OCI-LY7 (cell line): Measurements from ENCODE around the gene UHRF2. TPM values are rescaled to one million over a fixed set of nuclear protein-coding genes. Genes with fewer than 3 reads are reported as not detected.

Source experiments
- BruUV-seq: library from RNA; stranded (reverse); fragments of 400-500 nt; replicated peaks from 2 replicates; lab custom pipeline; 2021; lab: Mats Ljungman, UMichigan
- CTCF ChIA-PET: fragments of 300-600 bp; sonication (Branson Sonifier 250); formaldehyde crosslinking; loops from one replicate; lab custom pipeline; 2022; ENCODE audit warnings: antibody characterized with exemption; ENCODE audit not compliant: unreplicated experiment; lab: Charles Lee
- POLR2A ChIA-PET: fragments of 300-600 bp; sonication (Branson Sonifier 250); formaldehyde crosslinking; loops from one replicate; lab custom pipeline; 2022; ENCODE audit warnings: antibody characterized with exemption; lab: Charles Lee
- DNase-seq: peaks from one replicate; pipeline ENCODE4 v3.0.0-alpha.2; 2015; ENCODE audit warnings: low spot score
- H2AFZ ChIP-seq: fragments of 200-600 bp; sonication (generic), shearing (Covaris generic); 2 replicates; pipeline ENCODE4 v1.6.1; 2014; ENCODE audit warnings: mild to moderate bottlenecking, antibody characterized with exemption, low read length, moderate library complexity
- H3K27ac ChIP-seq: fragments of 200-600 bp; sonication (generic); 2 replicates; pipeline ENCODE4 v1.5.1; 2014; ENCODE audit warnings: mixed run types, low read depth, mild to moderate bottlenecking, moderate library complexity, low read length, inconsistent platforms; ENCODE audit not compliant: poor library complexity, severe bottlenecking
- H3K36me3 ChIP-seq: fragments of 200-600 bp; sonication (generic); 2 replicates; pipeline ENCODE4 v1.6.1; 2014; ENCODE audit warnings: mild to moderate bottlenecking, antibody characterized with exemption, low read length, moderate library complexity, mixed read lengths; ENCODE audit not compliant: insufficient read depth
- H3K4me1 ChIP-seq: fragments of 200-600 bp; sonication (generic); 2 replicates; pipeline ENCODE4 v1.5.1; 2014; ENCODE audit warnings: mild to moderate bottlenecking, low read length; ENCODE audit not compliant: insufficient read depth, poor library complexity, severe bottlenecking
- H3K4me2 ChIP-seq: fragments of 200-600 bp; sonication (generic); 2 replicates; pipeline ENCODE4 v1.6.1; 2014; ENCODE audit warnings: mild to moderate bottlenecking, low read length
- H3K4me3 ChIP-seq: fragments of 200-600 bp; sonication (generic); 2 replicates; pipeline ENCODE4 v1.5.1; 2014; ENCODE audit warnings: mild to moderate bottlenecking, low read depth, low read length; ENCODE audit not compliant: poor library complexity, severe bottlenecking
- H3K79me2 ChIP-seq: fragments of 200-600 bp; sonication (generic); 2 replicates; pipeline ENCODE4 v1.6.1; 2016; ENCODE audit warnings: low read depth, mild to moderate bottlenecking, low read length, moderate library complexity, mixed read lengths; ENCODE audit not compliant: insufficient read depth
- H3K9me2 ChIP-seq: fragments of 200-600 bp; sonication (generic); 2 replicates; pipeline ENCODE4 v1.6.1; 2016; ENCODE audit warnings: mild to moderate bottlenecking, low read length, mixed read lengths; ENCODE audit not compliant: insufficient read depth
- H3K9me3 ChIP-seq: fragments of 200-600 bp; sonication (generic); 2 replicates; pipeline ENCODE4 v1.6.1; 2014; ENCODE audit warnings: mild to moderate bottlenecking, mixed run types, low read length, mixed read lengths
- H4K20me1 ChIP-seq: fragments of 200-600 bp; sonication (generic); 2 replicates; pipeline ENCODE4 v1.6.1; 2014; ENCODE audit warnings: mild to moderate bottlenecking, antibody characterized with exemption, low read length, moderate library complexity, mixed read lengths; ENCODE audit not compliant: insufficient read depth
- CTCF ChIP-seq: fragments of 200-600 bp; sonication (generic); conservative IDR thresholded peaks from 2 replicates; pipeline ENCODE4 v1.5.1; 2014; ENCODE audit warnings: mild to moderate bottlenecking, antibody characterized with exemption, low read length, moderate library complexity, mixed read lengths
- EZH2phosphoT487 ChIP-seq: fragments of 200-600 bp; sonication (generic); IDR thresholded peaks from 2 replicates; pipeline ENCODE4 v1.6.1; 2018; ENCODE audit warnings: low read depth, borderline replicate concordance, mild to moderate bottlenecking, mixed run types, antibody characterized with exemption, low read length, moderate library complexity, mixed read lengths
- intact Hi-C: fragments of 100-400 bp; cut with micrococcal nuclease; formaldehyde crosslinking; loops from one replicate; pipeline ENCODE4 v1.10.0; 2022; ENCODE audit not compliant: unreplicated experiment
- total RNA-seq, 2 experiments: library from RNA; depleted of rRNA in 1 of 2; stranded (reverse); fragments of >200 nt in 1 of 2; shearing (Covaris generic) in 1 of 2; gene quantifications; 2 replicates each; pipeline ENCODE4 v1.2.3, GENCODE V29; 2014 to 2022

The UHRF2 gene
- total RNA-seq, 2 experiments from 2014 or later: 70.1 to 76.6 TPM

GRCh38 chr9:6461619-6462018 lies 48.6 kb downstream of the UHRF2 start:
- no peaks in the 10 kb centered on the region for H3K9me3 ChIP-seq
- intact Hi-C loops: no loop called here
- H2AFZ ChIP-seq: no peak overlapping the region
- peaks cover 40% of the 10 kb centered on the region for H3K36me3 ChIP-seq
- TF ChIP-seq EZH2phosphoT487: no peak
- no peak for TF ChIP-seq CTCF
- 0 out of 2 replicates have a peak, but pooled peaks cover 6% of the 10 kb centered on the region for H4K20me1 ChIP-seq
- H3K79me2 ChIP-seq: peaks cover 56% of the 10 kb centered on the region
- CTCF ChIA-PET: no interaction called here
- no TSS peak for BruUV-seq
- H3K4me1 ChIP-seq: no peaks in the 10 kb centered on the region
- POLR2A ChIA-PET: interaction anchor here (0.6 to 2.6 kb wide), 8 partner anchors 11 to 69 kb away, joined by 3 to 15 read pairs (median 4); no protein-coding TSS in a partner anchor
- no peak overlapping the region for H3K27ac ChIP-seq
- no peak for DNase-seq
- H3K9me2 ChIP-seq: no peaks in the 10 kb centered on the region
- H3K4me2 ChIP-seq: no peak overlapping the region
- no peak overlapping the region for H3K4me3 ChIP-seq

DNA sequence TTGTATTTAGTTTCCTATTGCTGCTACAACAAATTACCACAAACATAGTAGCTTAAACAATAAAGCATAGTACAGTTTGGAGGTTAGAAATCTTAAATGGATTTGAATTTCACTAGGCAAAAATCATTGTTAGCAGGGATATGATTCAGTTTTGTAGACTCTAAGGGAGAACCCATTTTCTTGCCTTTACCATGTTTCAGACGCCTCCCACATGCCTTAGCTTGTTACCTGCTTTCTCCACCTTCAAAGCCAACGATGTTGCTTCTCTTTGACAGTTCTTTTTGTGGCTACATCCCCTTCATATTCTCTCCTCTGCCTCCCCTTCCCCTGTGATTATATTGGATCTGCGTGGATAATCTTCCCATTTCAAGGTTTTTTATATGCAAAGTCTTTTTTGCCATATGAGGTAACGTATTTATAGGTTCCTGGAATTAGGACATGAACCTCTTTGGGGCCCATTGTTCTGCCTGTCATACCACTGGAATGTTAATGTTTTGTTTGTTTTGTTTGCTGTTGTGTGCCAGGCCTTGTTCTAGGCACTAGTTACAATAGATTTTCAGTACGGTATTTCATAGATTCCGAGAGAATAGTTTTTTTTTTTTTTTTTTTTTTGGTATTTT lies 54.1 kb downstream of the UHRF2 start:
- CTCF ChIA-PET: no interaction called here
- peaks cover 58% of the 10 kb centered on the region for H3K36me3 ChIP-seq
- no peak overlapping the region for H3K27ac ChIP-seq
- no peak for DNase-seq
- peaks cover 13% of the 10 kb centered on the region; the same call in 1 of the 2 replicates for H4K20me1 ChIP-seq
- no peak overlapping the region for H2AFZ ChIP-seq
- peaks cover 24% of the 10 kb centered on the region; the same call in 1 of the 2 replicates for H3K79me2 ChIP-seq
- no peak for TF ChIP-seq CTCF
- TF ChIP-seq EZH2phosphoT487: no peak
- no peaks in the 10 kb centered on the region for H3K9me3 ChIP-seq
- H3K9me2 ChIP-seq: no peaks in the 10 kb centered on the region
- H3K4me3 ChIP-seq: no peak overlapping the region
- POLR2A ChIA-PET: interaction anchor here (0.6 to 1.9 kb wide), 9 partner anchors 13 to 1628 kb away, joined by 3 to 7 read pairs (median 5); no protein-coding TSS in a partner anchor
- intact Hi-C loops: no loop called here
- no TSS peak for BruUV-seq
- no peak overlapping the region for H3K4me2 ChIP-seq
- H3K4me1 ChIP-seq: no peaks in the 10 kb centered on the region

DNA sequence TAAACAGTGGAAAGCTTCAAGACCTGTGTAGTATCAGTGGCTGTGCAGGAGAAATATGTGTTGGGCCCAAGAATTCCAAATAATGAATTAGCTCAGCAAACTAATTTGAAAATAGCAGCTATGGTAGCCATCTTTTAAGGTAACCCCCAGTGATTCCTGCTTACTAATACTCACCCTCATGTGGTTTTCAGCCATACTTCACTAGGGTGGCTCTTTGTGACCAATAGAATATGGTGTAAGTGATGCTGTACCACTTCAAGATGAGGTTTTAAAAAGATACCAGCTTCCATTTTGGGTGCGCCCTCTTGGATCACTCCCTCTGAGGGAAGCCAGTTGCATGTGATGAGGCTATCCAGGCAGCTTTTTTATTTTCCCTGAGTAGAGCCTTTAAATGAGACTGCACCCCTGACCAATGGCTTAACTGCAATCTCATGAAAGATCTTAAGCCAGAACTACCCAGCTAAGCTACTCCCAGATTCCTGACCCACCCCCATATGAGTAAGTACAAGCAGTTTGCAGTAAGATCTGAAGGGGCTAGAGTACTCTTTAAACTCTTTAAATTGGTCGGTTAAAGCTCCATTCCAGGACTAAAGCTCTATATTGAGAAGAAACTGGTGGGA lies 58.3 kb downstream of the UHRF2 start:
- POLR2A ChIA-PET: interaction anchor here (0.6 to 2.9 kb wide), 7 partner anchors 9 to 907 kb away, joined by 3 to 15 read pairs (median 3); no protein-coding TSS in a partner anchor
- BruUV-seq: no TSS peak
- Histone ChIP-seq H3K4me3 (no peak overlapping the region), H3K27ac (no peak overlapping the region), H3K4me2 (no peak overlapping the region), H3K36me3 (peaks cover 49% of the 10 kb centered on the region), H2AFZ (no peak overlapping the region), H3K4me1 (no peaks in the 10 kb centered on the region), H3K79me2 (peaks cover 22% of the 10 kb centered on the region; the same call in 1 of the 2 replicates), H4K20me1 (peaks cover 7% of the 10 kb centered on the region; the same call in 1 of the 2 replicates), H3K9me2 (no peaks in the 10 kb centered on the region), H3K9me3 (no peaks in the 10 kb centered on the region)
- intact Hi-C loops: loop anchor here (5.0 kb wide), 2 partner anchors 46 to 109 kb away; no protein-coding TSS in a partner anchor
- CTCF ChIA-PET: no interaction called here
- DNase-seq: no peak
- no peak for TF ChIP-seq CTCF
- no peak for TF ChIP-seq EZH2phosphoT487
